HL-60 (cell line): ENCODE measurements around the gene SPEF1.

Source experiments
- DNase-seq, 2 experiments: peaks; one replicate each; pipeline ENCODE4 v3.0.0-alpha.2; 2010 to 2020; ENCODE audit warnings: low read depth in 1 of 2, low spot score in 1 of 2
- H3K27ac ChIP-seq: fragments of 250-450 bp; sonication (Bioruptor Pico); replicated peaks from 2 replicates; pipeline ENCODE4 v1.5.1; 2020; ENCODE audit warnings: mild to moderate bottlenecking, moderate library complexity
- H3K27me3 ChIP-seq: fragments of 250-450 bp; sonication (Bioruptor Pico); 2 replicates; pipeline ENCODE4 v1.5.1; 2021; ENCODE audit warnings: mild to moderate bottlenecking, moderate library complexity; ENCODE audit not compliant: insufficient read depth, poor library complexity, severe bottlenecking
- H3K4me3 ChIP-seq: replicated peaks from 2 replicates; pipeline ENCODE4 v1.5.1; 2011; ENCODE audit warnings: mild to moderate bottlenecking, control low read depth, low read length; ENCODE audit not compliant: insufficient read depth
- GABPA ChIP-seq: IDR thresholded peaks from 2 replicates; pipeline ENCODE4 v1.6.1; 2012; ENCODE audit warnings: low read depth
- POLR2AphosphoS5 ChIP-seq: IDR thresholded peaks from 2 replicates; pipeline ENCODE4 v1.6.1; 2012; ENCODE audit warnings: low read depth
- SPI1 ChIP-seq: IDR thresholded peaks from 2 replicates; pipeline ENCODE4 v1.6.1; 2012; ENCODE audit warnings: low read depth, mild to moderate bottlenecking, borderline replicate concordance
- TF ChIP-seq, protein P1 (sequence below): IDR thresholded peaks from one replicate; pipeline ENCODE4 v1.5.1; 2011; ENCODE audit warnings: low read length, control low read depth, inconsistent platforms; ENCODE audit not compliant: insufficient read depth
- TF ChIP-seq, protein P2 (sequence below): IDR thresholded peaks from 2 replicates; pipeline ENCODE4 v1.6.1; 2012; ENCODE audit warnings: low read depth; ENCODE audit not compliant: insufficient replicate concordance

The SPEF1 gene

DNA sequence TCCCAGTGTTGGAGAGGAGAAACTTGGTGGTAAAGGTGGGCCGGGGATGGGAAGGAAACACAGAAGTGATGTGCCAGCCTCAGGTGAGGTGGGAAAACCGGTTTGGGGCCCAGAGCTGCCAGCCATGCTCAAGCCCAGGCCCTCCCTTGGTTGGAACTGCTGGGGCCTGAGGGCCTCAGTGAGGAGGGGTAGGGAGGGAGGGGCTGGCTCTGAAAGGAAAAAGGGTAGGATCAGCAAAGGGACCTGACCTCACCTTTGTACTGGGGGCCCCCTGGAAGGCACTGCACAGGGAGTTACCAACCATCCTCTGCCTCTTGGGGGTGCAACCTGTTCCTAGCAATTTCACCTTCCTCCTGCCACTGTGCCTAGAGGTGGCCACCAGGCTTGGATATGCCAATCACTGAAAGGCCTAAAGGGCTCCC lies 1.8 kb upstream of the SPEF1 start:
- Histone ChIP-seq H3K27me3 (peaks cover 21% of the 10 kb centered on the region), H3K4me3 (no peak overlapping the region), H3K27ac (no peak overlapping the region)
- TF ChIP-seq GABPA: no peak
- TF ChIP-seq, protein P1, sequence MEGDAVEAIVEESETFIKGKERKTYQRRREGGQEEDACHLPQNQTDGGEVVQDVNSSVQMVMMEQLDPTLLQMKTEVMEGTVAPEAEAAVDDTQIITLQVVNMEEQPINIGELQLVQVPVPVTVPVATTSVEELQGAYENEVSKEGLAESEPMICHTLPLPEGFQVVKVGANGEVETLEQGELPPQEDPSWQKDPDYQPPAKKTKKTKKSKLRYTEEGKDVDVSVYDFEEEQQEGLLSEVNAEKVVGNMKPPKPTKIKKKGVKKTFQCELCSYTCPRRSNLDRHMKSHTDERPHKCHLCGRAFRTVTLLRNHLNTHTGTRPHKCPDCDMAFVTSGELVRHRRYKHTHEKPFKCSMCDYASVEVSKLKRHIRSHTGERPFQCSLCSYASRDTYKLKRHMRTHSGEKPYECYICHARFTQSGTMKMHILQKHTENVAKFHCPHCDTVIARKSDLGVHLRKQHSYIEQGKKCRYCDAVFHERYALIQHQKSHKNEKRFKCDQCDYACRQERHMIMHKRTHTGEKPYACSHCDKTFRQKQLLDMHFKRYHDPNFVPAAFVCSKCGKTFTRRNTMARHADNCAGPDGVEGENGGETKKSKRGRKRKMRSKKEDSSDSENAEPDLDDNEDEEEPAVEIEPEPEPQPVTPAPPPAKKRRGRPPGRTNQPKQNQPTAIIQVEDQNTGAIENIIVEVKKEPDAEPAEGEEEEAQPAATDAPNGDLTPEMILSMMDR: no peak
- no peak for TF ChIP-seq SPI1
- no peak for TF ChIP-seq POLR2AphosphoS5
- TF ChIP-seq, protein P2, sequence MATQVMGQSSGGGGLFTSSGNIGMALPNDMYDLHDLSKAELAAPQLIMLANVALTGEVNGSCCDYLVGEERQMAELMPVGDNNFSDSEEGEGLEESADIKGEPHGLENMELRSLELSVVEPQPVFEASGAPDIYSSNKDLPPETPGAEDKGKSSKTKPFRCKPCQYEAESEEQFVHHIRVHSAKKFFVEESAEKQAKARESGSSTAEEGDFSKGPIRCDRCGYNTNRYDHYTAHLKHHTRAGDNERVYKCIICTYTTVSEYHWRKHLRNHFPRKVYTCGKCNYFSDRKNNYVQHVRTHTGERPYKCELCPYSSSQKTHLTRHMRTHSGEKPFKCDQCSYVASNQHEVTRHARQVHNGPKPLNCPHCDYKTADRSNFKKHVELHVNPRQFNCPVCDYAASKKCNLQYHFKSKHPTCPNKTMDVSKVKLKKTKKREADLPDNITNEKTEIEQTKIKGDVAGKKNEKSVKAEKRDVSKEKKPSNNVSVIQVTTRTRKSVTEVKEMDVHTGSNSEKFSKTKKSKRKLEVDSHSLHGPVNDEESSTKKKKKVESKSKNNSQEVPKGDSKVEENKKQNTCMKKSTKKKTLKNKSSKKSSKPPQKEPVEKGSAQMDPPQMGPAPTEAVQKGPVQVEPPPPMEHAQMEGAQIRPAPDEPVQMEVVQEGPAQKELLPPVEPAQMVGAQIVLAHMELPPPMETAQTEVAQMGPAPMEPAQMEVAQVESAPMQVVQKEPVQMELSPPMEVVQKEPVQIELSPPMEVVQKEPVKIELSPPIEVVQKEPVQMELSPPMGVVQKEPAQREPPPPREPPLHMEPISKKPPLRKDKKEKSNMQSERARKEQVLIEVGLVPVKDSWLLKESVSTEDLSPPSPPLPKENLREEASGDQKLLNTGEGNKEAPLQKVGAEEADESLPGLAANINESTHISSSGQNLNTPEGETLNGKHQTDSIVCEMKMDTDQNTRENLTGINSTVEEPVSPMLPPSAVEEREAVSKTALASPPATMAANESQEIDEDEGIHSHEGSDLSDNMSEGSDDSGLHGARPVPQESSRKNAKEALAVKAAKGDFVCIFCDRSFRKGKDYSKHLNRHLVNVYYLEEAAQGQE: no peak
- DNase-seq: no peak

DNA sequence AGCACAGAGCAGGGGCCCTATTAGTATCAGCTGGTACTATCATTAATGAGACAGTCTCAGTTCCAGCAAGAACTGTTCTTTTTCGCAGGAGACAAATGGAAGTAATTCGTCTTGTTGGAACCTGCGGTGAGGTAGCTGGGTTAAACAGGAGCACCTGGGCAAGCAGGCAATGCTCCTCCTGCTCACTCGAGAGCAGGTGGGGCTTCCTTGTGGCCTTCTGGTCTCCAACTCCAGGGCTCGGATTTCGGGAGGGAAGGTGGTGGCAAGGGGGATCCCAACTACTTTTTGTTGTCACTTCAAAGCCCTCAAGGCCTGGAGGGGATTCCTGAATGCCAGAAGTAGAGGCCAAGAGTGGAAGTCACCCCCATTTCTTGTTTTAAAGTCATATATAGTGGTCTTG lies 1.3 kb upstream of the SPEF1 start:
- TF ChIP-seq, protein P1: no peak
- TF ChIP-seq POLR2AphosphoS5 (no peak), SPI1 (no peak), GABPA (no peak)
- TF ChIP-seq, protein P2: no peak
- Histone ChIP-seq H3K27ac (no peak overlapping the region), H3K4me3 (no peak overlapping the region), H3K27me3 (peaks cover 26% of the 10 kb centered on the region)
- DNase-seq: no peak

DNA sequence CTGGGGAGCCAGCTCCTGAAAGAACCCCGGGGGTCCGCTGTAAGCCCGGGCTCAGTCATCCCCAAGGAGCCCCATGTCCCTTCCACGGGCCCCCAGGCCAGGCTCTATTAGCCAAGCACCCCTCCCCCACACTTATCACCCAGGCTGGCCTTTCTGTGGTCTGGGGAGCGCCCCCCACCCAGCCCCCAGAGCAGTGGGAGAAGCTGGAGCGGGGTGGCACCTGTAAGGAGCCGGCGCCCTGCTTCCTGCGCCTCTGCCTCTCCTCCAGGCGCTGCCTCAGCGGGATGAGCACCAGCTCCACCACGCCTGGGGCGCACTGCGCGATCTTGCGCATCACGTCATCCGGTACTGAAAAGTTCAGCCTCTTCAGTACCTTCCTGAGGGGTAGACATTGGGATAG lies 2.3 kb downstream of the SPEF1 start:
- H3K27me3 ChIP-seq: peaks cover 29% of the 10 kb centered on the region
- H3K27ac ChIP-seq: no peak overlapping the region
- DNase-seq: no peak
- no peak overlapping the region for H3K4me3 ChIP-seq
- TF ChIP-seq, protein P2: no peak
- TF ChIP-seq, protein P1: no peak
- TF ChIP-seq GABPA: no peak
- no peak for TF ChIP-seq SPI1
- no peak for TF ChIP-seq POLR2AphosphoS5
